Spleen (tissue), 11 donors: Measurements from ENCODE around the gene PMVK. TPM values are rescaled to one million over a fixed set of nuclear protein-coding genes. Genes with fewer than 3 reads are reported as not detected.

ENCODE experiments used
- DNase-seq: peaks from one replicate; pipeline ENCODE4 v3.0.0-alpha.2; 2020
- H3K27ac ChIP-seq, 8 donors: fragments of 200-600 bp; sonication (generic) in 7 of 8; 1 replicate in 4 of 8; 2 replicates in 4 of 8; pipeline versions ENCODE4 v1.5.0 to v1.8.0; 2016 to 2021; ENCODE audit warnings: inconsistent platforms in 4 of 8, mild to moderate bottlenecking in 4 of 8, moderate library complexity in 1 of 8
- H3K27me3 ChIP-seq, 7 donors: fragments of 200-600 bp; sonication (generic) in 6 of 7; replicated peaks in 1 of 7; 1 replicate in 4 of 7; 2 replicates in 3 of 7; pipeline versions ENCODE4 v1.5.0 to v1.8.0; 2016 to 2021; ENCODE audit warnings: inconsistent platforms in 3 of 7, mild to moderate bottlenecking in 1 of 7
- H3K36me3 ChIP-seq, 6 donors: fragments of 200-600 bp; sonication (generic) in 5 of 6; 1 replicate in 4 of 6; 2 replicates in 2 of 6; pipeline versions ENCODE4 v1.5.0 to v1.8.0; 2016 to 2021; ENCODE audit warnings: inconsistent platforms in 2 of 6
- H3K4me1 ChIP-seq, 6 donors: fragments of 200-600 bp; sonication (generic) in 5 of 6; 1 replicate in 3 of 6; 2 replicates in 3 of 6; pipeline versions ENCODE4 v1.5.0 to v1.8.0; 2016 to 2021; ENCODE audit warnings: inconsistent platforms in 3 of 6
- H3K4me3 ChIP-seq, 8 donors: fragments of 200-600 bp; sonication (generic) in 7 of 8; 1 replicate in 4 of 8; 2 replicates in 4 of 8; pipeline versions ENCODE4 v1.5.0 to v1.8.0; 2016 to 2021; ENCODE audit warnings: inconsistent platforms in 4 of 8, mild to moderate bottlenecking in 4 of 8, moderate library complexity in 2 of 8
- H3K9me3 ChIP-seq, 8 donors: fragments of 200-600 bp; sonication (generic) in 7 of 8; 1 replicate in 4 of 8; 2 replicates in 4 of 8; pipeline versions ENCODE4 v1.5.0 to v1.8.0; 2016 to 2021; ENCODE audit warnings: inconsistent platforms in 4 of 8
- CTCF ChIP-seq, 11 experiments: fragments of 200-600 bp in 7 of 11; fragments of 450-650 bp in 4 of 11; sonication (generic) in 4 of 11; IDR thresholded peaks in 8 of 11; conservative IDR thresholded peaks in 3 of 11; 1 replicate in 7 of 11; 2 replicates in 4 of 11; pipeline versions ENCODE4 v1.4.0 to v1.8.0; 2016 to 2021; ENCODE audit warnings: antibody characterized with exemption in 11 of 11, inconsistent platforms in 4 of 11, mild to moderate bottlenecking in 1 of 11
- POLR2A ChIP-seq, 3 donors: fragments of 450-650 bp; IDR thresholded peaks; one replicate each; pipeline ENCODE4 v1.5.1; 2017; ENCODE audit warnings: antibody characterized with exemption in 3 of 3, mild to moderate bottlenecking in 1 of 3
- POLR2AphosphoS5 ChIP-seq, 3 donors: sonication (generic); formaldehyde crosslinking; IDR thresholded peaks; one replicate each; pipeline ENCODE4 v1.5.1; 2017; ENCODE audit warnings: antibody characterized with exemption in 3 of 3
- WGBS, 5 donors: extraction: QIAGEN DNeasy Blood & Tissue Kit in 3 of 5; methylation state at CpG; one replicate each; pipeline versions ENCODE4 v1.1.5 to v1.1.7; 2013 to 2018; 5-methylcytosine and 5-hydroxymethylcytosine counted together
- intact Hi-C: fragments of 100-400 bp; cut with DNase I; formaldehyde crosslinking; loops from one replicate; pipeline ENCODE4 v1.15.0; 2023; ENCODE audit warnings: low total_unique reads
- polyA plus RNA-seq, 3 donors: library from polyadenylated mRNA; stranded (reverse); fragments of 200-250 nt; gene quantifications; one replicate each; pipeline ENCODE4 v1.2.1, GENCODE V29; 2013
- total RNA-seq, 7 donors: library from RNA; depleted of rRNA in 3 of 7; stranded (reverse); fragments of >200 nt in 3 of 7; fragmentation: NEBNext Ultra II Directional in 4 of 7; extraction: Animal tissue kit (Norgen Biotek cat#: 25700) in 4 of 7; gene quantifications; one replicate each; pipeline versions ENCODE4 v1.1.0 to v1.2.1, GENCODE V29; 2016 to 2021
- donor health status: healthy with polysubstance abuse.
- donor health status: DM: no; HTN: no; CAD: no; lungs with moderate emphysema.
- donor health status: DM: no; HTN: no; CAD: no.
- donor health status: Bipolar disorder and iron deficiency.
- donor health status: healthy.
- donor health status: DM: no; HTN: no; CAD: no.
- donor health status: DM: yes; HTN: yes; CAD: no.

Gene PMVK
- total and polyA plus RNA-seq, 10 donors: 12.4 to 68.8 (median 35.4) TPM

- no peaks in the 10 kb centered on the region for H3K27me3 ChIP-seq
- H3K36me3 ChIP-seq: peaks cover 0 to 26% (median 18%) of the 10 kb centered on the region in 6 donors
- no peaks in the 10 kb centered on the region for H3K9me3 ChIP-seq
- no peak for TF ChIP-seq POLR2A (IDR thresholded peaks at IDR 0.05)
- TF ChIP-seq CTCF (IDR thresholded peaks at IDR 0.05 in 8 of 11, conservative IDR thresholded peaks at IDR 0.05 in 3 of 11): no peak
- no peak for TF ChIP-seq POLR2AphosphoS5 (IDR thresholded peaks at IDR 0.05)
- peak overlapping the region in 7 of 8 donors; percentile 52 to 78 (median 61) for H3K4me3 ChIP-seq
- 19 to 35% (median 28%) methylated on average over 6 of the region's 6 CpGs for WGBS, 5 donors
- H3K4me1 ChIP-seq: peaks cover 55 to 96% (median 78%) of the 10 kb centered on the region in 6 donors
- intact Hi-C loops: no loop called here
- DNase-seq: peak; percentile 75
- peak overlapping the region; percentile 66 to 89 (median 82) for H3K27ac ChIP-seq
Measured at GRCh38 chr1:154956544-154956941, 20.0 kb upstream of the PMVK start.

- peak; percentile 83 for DNase-seq
- Histone ChIP-seq H3K27me3 (no peaks in the 10 kb centered on the region), H3K4me3 (peak within 1 kb of the TSS; percentile 52 to 78 (median 64)), H3K27ac (peak within 1 kb of the TSS; percentile 66 to 89 (median 82)), H3K4me1 (peaks cover 61 to 98% (median 81%) of the 10 kb centered on the region in 6 donors), H3K9me3 (no peaks in the 10 kb centered on the region), H3K36me3 (peaks cover 0 to 32% (median 22%) of the 10 kb centered on the region in 6 donors)
- WGBS, 5 donors: 0 to 1% (median 0%) methylated on average over 18 of the region's 18 CpGs
- TF ChIP-seq POLR2A (IDR thresholded peaks at IDR 0.05): no peak
- TF ChIP-seq POLR2AphosphoS5 (IDR thresholded peaks at IDR 0.05): peak in 2 of 3 donors; percentile 62 to 81
- peak in 4 of 11 experiments; percentile 12 to 32 (median 22) for TF ChIP-seq CTCF (IDR thresholded peaks at IDR 0.05 in 8 of 11, conservative IDR thresholded peaks at IDR 0.05 in 3 of 11)
- intact Hi-C loops: no loop called here
Measured at GRCh38 chr1:154955718-154956543, 19.4 kb upstream of the PMVK start, which contains the start of gene PBXIP1. Gene PBXIP1, minus strand, starts transcription at chr1:154956099. Its CDS starts 2,378 bp downstream, at chr1:154953721.

GRCh38 chr1:154955039-154955717 is 18.7 kb upstream of the PMVK start:
- H3K9me3 ChIP-seq: no peaks in the 10 kb centered on the region
- H3K36me3 ChIP-seq: peaks cover 0 to 40% (median 29%) of the 10 kb centered on the region in 6 donors
- H3K4me3 ChIP-seq: peak overlapping the region; percentile 52 to 78 (median 64)
- TF ChIP-seq POLR2AphosphoS5 (IDR thresholded peaks at IDR 0.05): peak in 2 of 3 donors; percentile 76 to 89
- TF ChIP-seq CTCF (IDR thresholded peaks at IDR 0.05 in 8 of 11, conservative IDR thresholded peaks at IDR 0.05 in 3 of 11): no peak
- intact Hi-C loops: no loop called here
- WGBS, 5 donors: 1 to 8% (median 4%) methylated on average over 4 of the region's 4 CpGs
- peaks cover 58 to 98% (median 78%) of the 10 kb centered on the region in 6 donors for H3K4me1 ChIP-seq
- DNase-seq: peak; percentile 90
- H3K27ac ChIP-seq: peak overlapping the region; percentile 66 to 89 (median 82)
- H3K27me3 ChIP-seq: no peaks in the 10 kb centered on the region
